ENCODE results near the gene IQGAP2.
"Not testable (repeated sequence)": the region's sequence is repeated elsewhere in the genome, so short reads cannot be mapped to it uniquely, and the experiment has no call there.

IQGAP2 gene

DNA sequence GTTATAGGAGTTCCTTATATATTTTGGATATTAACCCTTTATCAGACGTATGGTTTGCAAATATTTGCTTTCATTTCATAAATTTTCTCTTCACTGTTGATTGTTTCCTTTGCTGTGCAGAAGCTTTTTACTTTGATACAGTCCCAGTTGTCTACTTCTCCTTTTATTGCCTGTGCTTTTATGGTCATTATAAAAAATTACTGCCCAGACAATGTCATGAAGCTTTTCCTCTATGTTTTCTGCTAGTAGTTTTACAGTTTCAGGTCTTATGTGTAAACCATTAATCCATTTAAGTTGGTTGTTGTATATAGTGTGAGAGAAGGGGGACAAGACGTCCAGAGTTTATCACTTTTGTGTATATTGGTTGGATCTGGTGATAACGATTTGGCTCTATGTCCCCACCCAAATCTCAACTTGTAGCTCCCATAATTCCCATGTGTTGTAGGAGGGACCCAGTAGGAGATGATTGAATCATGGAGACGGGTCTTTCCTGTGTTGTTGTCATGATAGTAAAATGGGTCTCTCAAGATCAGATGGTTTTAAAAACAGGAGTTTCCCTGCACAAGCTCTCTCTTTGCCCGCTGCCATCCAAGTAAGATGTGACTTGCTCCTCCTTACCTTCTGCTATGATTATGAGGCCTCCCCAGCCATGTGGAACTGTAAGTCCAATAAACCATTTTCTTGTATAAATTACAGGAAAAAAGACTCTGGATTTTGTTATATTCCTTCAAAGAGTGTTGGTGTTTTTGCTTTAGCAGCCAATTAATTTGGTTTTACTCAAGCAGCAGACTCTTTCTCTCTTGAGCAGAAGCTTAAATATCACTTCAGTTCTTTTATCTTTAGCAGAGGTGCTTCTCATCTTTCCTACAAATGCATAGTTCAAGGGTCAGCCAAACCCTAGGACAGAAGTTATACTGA is 326.5 kb downstream of the IQGAP2 start:
- DNase-seq: no peak

DNA sequence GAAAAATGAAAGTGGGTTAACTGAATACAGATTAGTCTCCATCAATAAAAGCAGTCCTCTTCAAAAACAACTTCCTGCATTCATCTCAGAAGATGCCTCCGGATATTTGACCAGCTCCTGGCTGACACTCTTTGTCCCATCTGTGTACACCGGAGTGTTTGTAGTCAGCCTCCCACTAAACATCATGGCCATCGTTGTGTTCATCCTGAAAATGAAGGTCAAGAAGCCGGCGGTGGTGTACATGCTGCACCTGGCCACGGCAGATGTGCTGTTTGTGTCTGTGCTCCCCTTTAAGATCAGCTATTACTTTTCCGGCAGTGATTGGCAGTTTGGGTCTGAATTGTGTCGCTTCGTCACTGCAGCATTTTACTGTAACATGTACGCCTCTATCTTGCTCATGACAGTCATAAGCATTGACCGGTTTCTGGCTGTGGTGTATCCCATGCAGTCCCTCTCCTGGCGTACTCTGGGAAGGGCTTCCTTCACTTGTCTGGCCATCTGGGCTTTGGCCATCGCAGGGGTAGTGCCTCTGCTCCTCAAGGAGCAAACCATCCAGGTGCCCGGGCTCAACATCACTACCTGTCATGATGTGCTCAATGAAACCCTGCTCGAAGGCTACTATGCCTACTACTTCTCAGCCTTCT is 329.4 kb downstream of the IQGAP2 start:
- no peak for DNase-seq

DNA sequence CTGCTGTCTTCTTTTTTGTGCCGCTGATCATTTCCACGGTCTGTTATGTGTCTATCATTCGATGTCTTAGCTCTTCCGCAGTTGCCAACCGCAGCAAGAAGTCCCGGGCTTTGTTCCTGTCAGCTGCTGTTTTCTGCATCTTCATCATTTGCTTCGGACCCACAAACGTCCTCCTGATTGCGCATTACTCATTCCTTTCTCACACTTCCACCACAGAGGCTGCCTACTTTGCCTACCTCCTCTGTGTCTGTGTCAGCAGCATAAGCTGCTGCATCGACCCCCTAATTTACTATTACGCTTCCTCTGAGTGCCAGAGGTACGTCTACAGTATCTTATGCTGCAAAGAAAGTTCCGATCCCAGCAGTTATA is 329.9 kb downstream of the IQGAP2 start:
- DNase-seq: no peak

GRCh38 chr5:76735762-76736545 is 332.9 kb downstream of the IQGAP2 start:
- DNase-seq: no peak

DNA sequence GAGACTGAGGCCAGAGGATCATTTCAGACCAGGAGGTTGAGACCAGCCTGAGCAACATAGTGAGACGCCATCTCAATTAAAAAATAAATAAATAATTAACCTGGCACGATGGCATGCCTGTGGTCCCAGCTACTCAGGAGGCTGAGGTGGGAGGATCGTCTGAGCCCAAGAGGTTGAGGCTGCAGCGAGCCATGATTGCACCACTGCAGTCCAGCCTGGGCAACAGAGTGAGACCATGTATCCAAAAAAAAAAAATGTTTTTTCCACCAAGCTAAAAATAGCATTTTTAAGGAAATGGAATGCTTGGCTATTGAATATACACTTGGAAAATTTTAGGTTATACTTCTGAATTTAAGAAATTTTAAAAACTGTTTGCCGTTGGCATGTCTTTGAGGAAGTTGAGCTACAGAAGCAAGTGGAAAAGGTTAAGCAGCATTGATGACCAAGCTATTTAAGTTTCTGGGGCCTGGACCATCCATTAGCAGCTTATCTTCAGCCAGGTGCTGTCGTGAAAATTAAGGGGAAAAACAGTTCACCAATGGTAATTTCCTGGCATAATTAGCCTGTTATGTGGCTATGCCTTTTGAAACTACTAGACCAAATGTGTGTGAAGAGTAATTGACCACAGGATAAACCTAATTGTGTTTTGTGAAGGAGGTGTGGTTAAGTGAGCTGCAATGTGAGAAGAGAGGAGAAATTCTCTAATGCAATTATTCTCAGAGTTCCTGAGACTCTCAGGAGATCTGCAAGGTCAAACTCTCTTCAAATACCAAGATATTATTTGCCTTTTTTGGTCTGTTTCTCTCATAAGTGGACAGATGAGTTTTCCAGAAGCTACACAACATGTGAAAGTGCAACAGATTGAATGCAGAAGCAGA is 333.8 kb downstream of the IQGAP2 start:
- no peak for DNase-seq

- no peak for DNase-seq
Observed at GRCh38 chr5:76737846-76738245, 334.8 kb downstream of the IQGAP2 start.

DNA sequence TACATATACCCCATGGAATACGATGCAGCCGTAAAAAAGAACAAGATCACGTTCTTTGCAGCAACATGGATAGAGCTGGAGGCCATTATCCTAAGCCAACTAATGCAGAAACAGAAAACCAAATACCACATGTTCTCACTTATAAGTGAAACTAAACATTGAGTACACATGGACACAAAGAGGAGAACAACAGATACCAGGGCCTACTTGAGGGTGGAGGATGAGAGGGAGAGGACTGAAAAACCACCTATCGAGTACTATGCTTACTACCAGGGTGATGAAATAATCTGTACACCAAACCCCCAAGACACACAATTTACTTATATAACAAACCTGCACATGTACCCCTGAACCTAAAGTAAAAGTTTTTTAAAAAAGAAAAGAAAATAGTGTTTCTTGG is 338.4 kb downstream of the IQGAP2 start:
- not testable (repeated sequence) for DNase-seq

- DNase-seq: no peak
Observed at GRCh38 chr5:76742583-76742982, 339.5 kb downstream of the IQGAP2 start.

- DNase-seq: no peak
Observed at GRCh38 chr5:76744632-76745031, 341.5 kb downstream of the IQGAP2 start.

- DNase-seq: no peak
Observed at GRCh38 chr5:76745670-76746069, 342.6 kb downstream of the IQGAP2 start.

- no peak for DNase-seq
Observed at GRCh38 chr5:76746677-76747076, 343.6 kb downstream of the IQGAP2 start.

DNA sequence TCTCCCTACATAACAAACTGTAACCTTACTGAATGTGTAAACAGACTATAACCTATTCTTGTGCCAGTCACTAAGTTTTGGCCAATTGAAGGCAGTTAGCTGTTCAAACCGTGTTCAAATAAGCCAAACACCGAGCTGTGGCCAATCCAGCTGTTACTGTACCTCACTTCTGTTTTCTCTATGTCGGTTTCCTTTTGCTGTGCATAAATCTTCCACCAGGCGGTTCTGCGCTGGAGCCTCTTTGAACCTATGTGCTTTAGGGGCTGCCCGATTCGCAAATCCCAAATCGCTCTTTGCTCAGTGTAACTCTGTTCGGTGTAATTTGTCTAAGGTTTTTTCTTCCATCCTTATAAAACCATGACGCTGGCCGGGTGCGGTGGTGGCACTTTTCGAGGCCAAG is 344.6 kb downstream of the IQGAP2 start:
- no peak for DNase-seq

DNA sequence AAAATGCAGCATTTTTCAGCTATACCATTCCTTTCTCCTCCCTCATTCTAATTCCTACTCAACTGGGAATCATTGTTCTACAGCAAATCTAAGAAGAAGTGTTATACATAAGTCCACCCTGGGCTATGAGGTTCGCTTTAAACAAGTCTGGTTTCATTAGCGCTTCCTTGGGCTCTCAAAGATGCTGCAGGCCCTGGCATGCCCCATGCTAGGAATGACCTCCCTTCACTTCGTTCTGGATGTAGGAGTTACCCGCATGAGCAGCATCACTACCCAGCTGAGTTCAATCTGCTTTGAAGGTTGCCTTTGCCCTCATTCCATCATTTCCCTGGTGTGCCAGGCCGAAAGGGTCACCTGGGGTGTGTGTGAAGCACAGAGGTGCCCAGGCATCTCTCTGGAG is 348.2 kb downstream of the IQGAP2 start:
- no peak for DNase-seq

DNA sequence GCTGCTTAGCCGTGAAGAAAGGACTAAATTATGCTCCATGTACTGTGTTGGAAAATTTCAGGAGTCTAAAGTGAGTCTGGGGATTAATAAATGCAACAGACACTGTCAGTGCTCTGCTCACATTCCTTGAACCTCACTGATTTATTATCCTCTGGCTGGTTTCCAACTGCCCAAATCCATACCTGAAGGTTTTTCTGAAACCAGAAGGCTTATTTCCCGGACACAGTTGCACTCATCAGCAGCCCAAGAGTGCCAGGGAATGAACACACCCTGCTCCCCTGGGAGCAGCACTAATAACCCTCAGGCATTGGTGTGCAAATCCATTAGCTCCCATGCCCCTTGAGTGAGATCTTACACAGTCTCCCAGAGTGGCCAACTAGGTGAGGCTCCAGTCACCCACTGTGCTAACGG is 351.6 kb downstream of the IQGAP2 start:
- DNase-seq: no peak

GRCh38 chr5:76755779-76756637 is 352.9 kb downstream of the IQGAP2 start:
- DNase-seq: no peak

GRCh38 chr5:76757049-76757448 is 354.0 kb downstream of the IQGAP2 start:
- DNase-seq: no peak
